ENCODE results near the gene HIRIP3.

GRCh38 chr16:30000735-30001631, 5.6 kb upstream of the HIRIP3 start:
- no peak for TF ChIP-seq POLR2A (IDR thresholded peaks at IDR 0.05)
- TF ChIP-seq CTCF (IDR thresholded peaks at IDR 0.05) = no peak
- no peak for TF ChIP-seq POLR2AphosphoS5 (IDR thresholded peaks at IDR 0.05)

Data from breast epithelium (tissue), 3 donors.